Measurements from ENCODE around the gene OR51V1.
"Not testable (repeated sequence)": the region's sequence is repeated elsewhere in the genome, so short reads cannot be mapped to it uniquely, and the experiment has no call there.

Gene OR51V1

GRCh38 chr11:5165898-5166297, 34.6 kb downstream of the OR51V1 start:
- not testable (repeated sequence) for DNase-seq (ENCODE audit: low read depth, low spot score)

- DNase-seq (ENCODE audit: low read depth, low spot score), result not testable (repeated sequence)
Observed at GRCh38 chr11:5164807-5165206, 35.7 kb downstream of the OR51V1 start.

- not testable (repeated sequence) for DNase-seq (ENCODE audit: low read depth, low spot score)
Observed at GRCh38 chr11:5161045-5161444, 39.4 kb downstream of the OR51V1 start.

GRCh38 chr11:5160217-5160616, 40.3 kb downstream of the OR51V1 start:
- not testable (repeated sequence) for DNase-seq (ENCODE audit: low read depth, low spot score)

- DNase-seq (ENCODE audit: low read depth, low spot score), result no peak
Observed at GRCh38 chr11:5159806-5160205, 40.7 kb downstream of the OR51V1 start.

GRCh38 chr11:5154657-5155056, 45.8 kb downstream of the OR51V1 start, which contains the start of gene OR52A1:
OR52A1 (minus strand) TSS chr11:5154757; CDS start chr11:5152369, 2,388 bp downstream.
- DNase-seq (ENCODE audit: low read depth, low spot score), result no peak

GRCh38 chr11:5153574-5154431, 46.7 kb downstream of the OR51V1 start:
- no peak for DNase-seq (ENCODE audit: low read depth, low spot score)

- no peak for DNase-seq (ENCODE audit: low read depth, low spot score)
Observed at GRCh38 chr11:5151713-5152153, 48.7 kb downstream of the OR51V1 start.
